T-cell (primary cell): ENCODE data around the gene BANK1. TPM values are rescaled to one million over a fixed set of nuclear protein-coding genes. Genes with fewer than 3 reads are reported as not detected.

Experiments
- ATAC-seq, 4 experiments: fragments of 200-7000 bp in 3 of 4; fragments of 150-1000 bp in 1 of 4; cut with Tn5 transposase; replicated peaks in 1 of 4; 1 replicate in 3 of 4; 2 replicates in 1 of 4; pipeline ENCODE4 v1.10.0; 2021; ENCODE audit warnings: moderate library complexity in 3 of 4, mild to moderate bottlenecking in 2 of 4, moderate number of reproducible peaks in 1 of 4
- CTCF ChIA-PET, 2 donors: fragments of 300-600 bp; sonication (Branson Sonifier 250); formaldehyde crosslinking; loops; one replicate each; lab custom pipeline; 2022; ENCODE audit warnings: antibody characterized with exemption in 2 of 2; lab: Charles Lee
- POLR2A ChIA-PET, 2 donors: fragments of 300-600 bp; sonication (Branson Sonifier 250); formaldehyde crosslinking; loops; one replicate each; lab custom pipeline; 2022; ENCODE audit warnings: antibody characterized with exemption in 2 of 2; lab: Charles Lee
- DNase-seq, 35 experiments: peaks; one replicate each; pipeline versions ENCODE4 v3.0.0 to v3.0.0-alpha.2; 2013 to 2023
- H3K27ac ChIP-seq: one replicate; pipeline ENCODE4 v1.5.1; 2013; ENCODE audit warnings: low read length
- H3K27me3 ChIP-seq, 2 experiments: replicated peaks in 1 of 2; 1 replicate in 1 of 2; 2 replicates in 1 of 2; pipeline versions ENCODE4 v1.6.1 to v1.7.0; 2013; ENCODE audit warnings: low read length in 1 of 2, mixed read lengths in 1 of 2; ENCODE audit not compliant: control insufficient read depth in 2 of 2, insufficient read depth in 2 of 2; ENCODE audit errors: extremely low read depth in 1 of 2
- H3K36me3 ChIP-seq, 2 donors: 1 replicate in 1 of 2; 2 replicates in 1 of 2; pipeline versions ENCODE4 v1.6.1 to v1.7.0; 2013; ENCODE audit warnings: low read length in 1 of 2; ENCODE audit not compliant: control insufficient read depth in 2 of 2, insufficient read depth in 1 of 2; ENCODE audit errors: extremely low read depth in 1 of 2
- H3K4me1 ChIP-seq, 2 experiments: 1 replicate in 1 of 2; 2 replicates in 1 of 2; pipeline versions ENCODE4 v1.6.1 to v1.7.0; 2013; ENCODE audit warnings: low read length in 2 of 2, mixed read lengths in 1 of 2; ENCODE audit not compliant: insufficient read depth in 2 of 2, control insufficient read depth in 1 of 2; ENCODE audit errors: extremely low read depth in 1 of 2
- H3K4me3 ChIP-seq, 2 donors: 1 replicate in 1 of 2; 2 replicates in 1 of 2; pipeline versions ENCODE4 v1.5.1 to v1.7.0; 2013; ENCODE audit warnings: mild to moderate bottlenecking in 2 of 2, low read length in 1 of 2, moderate library complexity in 1 of 2; ENCODE audit not compliant: control insufficient read depth in 1 of 2; ENCODE audit errors: extremely low read depth in 1 of 2
- H3K9me3 ChIP-seq: 2 replicates; pipeline ENCODE4 v1.7.0; 2013
- H3K27ac Mint-ChIP-seq, 2 donors: one replicate each; pipeline ENCODE4 v1.8.0; 2020 to 2021; ENCODE audit warnings: mild to moderate bottlenecking in 2 of 2, mixed read lengths in 2 of 2
- H3K27me3 Mint-ChIP-seq, 2 donors: one replicate each; pipeline ENCODE4 v1.8.0; 2021 to 2022; ENCODE audit warnings: mixed read lengths in 2 of 2
- H3K36me3 Mint-ChIP-seq: one replicate; pipeline ENCODE4 v1.8.0; 2021; ENCODE audit warnings: mixed read lengths
- H3K4me1 Mint-ChIP-seq, 3 donors: one replicate each; pipeline ENCODE4 v1.8.0; 2020 to 2022; ENCODE audit warnings: mixed read lengths in 3 of 3, mild to moderate bottlenecking in 1 of 3
- H3K4me3 Mint-ChIP-seq, 3 donors: one replicate each; pipeline ENCODE4 v1.8.0; 2020 to 2022; ENCODE audit warnings: mild to moderate bottlenecking in 3 of 3, mixed read lengths in 3 of 3, moderate library complexity in 3 of 3
- H3K9me3 Mint-ChIP-seq, 3 donors: one replicate each; pipeline ENCODE4 v1.8.0; 2020 to 2022; ENCODE audit warnings: mixed read lengths in 3 of 3
- WGBS: methylation state at CpG from one replicate; pipeline ENCODE4 v1.1.5; 2013; ENCODE audit warnings: missing lambda C conversion rate; ENCODE audit not compliant: insufficient coverage; 5-methylcytosine and 5-hydroxymethylcytosine counted together
- total RNA-seq, 35 experiments: library from RNA in 6 of 35; stranded (reverse) in 6 of 35; fragments of 120-200 nt in 1 of 35; gene quantifications; one replicate each; pipeline versions ENCODE4 v1.2.1 to v1.2.4 and lab custom pipeline; 2013 to 2026

BANK1 gene
- total RNA-seq, 5 donors from 2014 or later (not counting 1 experiment from before 2014, with no cell fraction given) = 2.5 to 10.9 (median 3.5) TPM

- Mint-ChIP-seq H3K4me1 (no peaks in the 10 kb centered on the region), H3K27ac (no peak overlapping the region), H3K9me3 (peaks cover 0 to 13% (median 4%) of the 10 kb centered on the region in 3 donors), H3K4me3 (no peak overlapping the region), H3K36me3 (no peaks in the 10 kb centered on the region), H3K27me3 (no peaks in the 10 kb centered on the region)
- H3K4me3 ChIP-seq = no peak overlapping the region
- no peaks in the 10 kb centered on the region for H3K36me3 ChIP-seq
- DNase-seq (no peak), ATAC-seq (no peak)
- no peaks in the 10 kb centered on the region for H3K27me3 ChIP-seq
- ChIA-PET CTCF (interaction anchor here in 1 of 2 donors (0.6 kb wide), 1 partner anchor 1163 kb away, joined by 7 read pairs; no protein-coding TSS in a partner anchor), POLR2A (no interaction called here)
- no peak overlapping the region for H3K27ac ChIP-seq
- H3K4me1 ChIP-seq = no peaks in the 10 kb centered on the region
- WGBS = 100% methylated on average over 1 of the region's 4 CpGs
- no peaks in the 10 kb centered on the region for H3K9me3 ChIP-seq
Measured at GRCh38 chr4:101910786-101911373, 120.3 kb downstream of the BANK1 start.

GRCh38 chr4:101911616-101912015, 121.1 kb downstream of the BANK1 start:
- Histone ChIP-seq H3K36me3 (no peaks in the 10 kb centered on the region), H3K27me3 (no peaks in the 10 kb centered on the region), H3K27ac (no peak overlapping the region), H3K9me3 (no peaks in the 10 kb centered on the region), H3K4me1 (no peaks in the 10 kb centered on the region), H3K4me3 (no peak overlapping the region)
- Mint-ChIP-seq H3K36me3 (no peaks in the 10 kb centered on the region), H3K27ac (no peak overlapping the region), H3K9me3 (peaks cover 0 to 13% (median 4%) of the 10 kb centered on the region in 3 donors), H3K27me3 (no peaks in the 10 kb centered on the region), H3K4me1 (no peaks in the 10 kb centered on the region), H3K4me3 (no peak overlapping the region)
- ATAC-seq (no peak), DNase-seq (no peak)
- ChIA-PET CTCF (no interaction called here), POLR2A (no interaction called here)

- ChIA-PET POLR2A (no interaction called here), CTCF (no interaction called here)
- H3K4me1 Mint-ChIP-seq = no peaks in the 10 kb centered on the region
- H3K4me3 Mint-ChIP-seq = no peak overlapping the region
- ATAC-seq = no peak
- Histone ChIP-seq H3K27ac (no peak overlapping the region), H3K36me3 (no peaks in the 10 kb centered on the region), H3K9me3 (no peaks in the 10 kb centered on the region), H3K27me3 (no peaks in the 10 kb centered on the region), H3K4me1 (no peaks in the 10 kb centered on the region), H3K4me3 (no peak overlapping the region)
- no peaks in the 10 kb centered on the region for H3K27me3 Mint-ChIP-seq
- H3K9me3 Mint-ChIP-seq = peaks cover 0 to 13% (median 4%) of the 10 kb centered on the region in 3 donors
- no peak for DNase-seq
- no peaks in the 10 kb centered on the region for H3K36me3 Mint-ChIP-seq
- H3K27ac Mint-ChIP-seq = no peak overlapping the region
Measured at GRCh38 chr4:101914761-101915160, 124.2 kb downstream of the BANK1 start.

DNA sequence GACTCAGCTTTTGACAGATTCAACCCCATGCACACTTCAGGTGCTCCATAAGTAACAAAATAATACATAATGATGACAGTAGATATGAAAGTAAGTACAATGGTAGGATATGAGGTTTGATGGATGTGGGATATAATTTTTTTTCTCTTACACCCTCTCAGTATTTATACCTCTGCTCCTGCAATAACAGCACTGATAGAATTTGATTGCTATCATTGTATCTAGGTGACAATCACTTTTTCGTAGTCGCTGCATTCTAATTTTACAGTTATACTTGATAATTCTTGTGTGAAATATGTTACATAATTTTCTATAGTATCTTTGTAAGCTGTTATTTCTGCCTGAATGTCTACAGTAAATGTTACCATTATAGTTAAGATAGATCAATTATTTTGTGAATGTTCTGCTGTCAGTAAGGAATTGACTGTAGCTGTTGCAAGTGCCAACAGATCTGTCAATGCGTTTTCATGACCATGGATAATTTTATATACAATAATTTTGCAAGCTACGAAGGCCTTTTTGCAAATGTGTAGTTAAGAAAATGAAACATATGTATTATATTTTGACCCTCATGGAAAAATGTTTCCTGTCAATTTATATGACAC, 128.9 kb downstream of the BANK1 start:
- Histone ChIP-seq H3K9me3 (no peaks in the 10 kb centered on the region), H3K27ac (no peak overlapping the region), H3K27me3 (no peaks in the 10 kb centered on the region), H3K4me3 (no peak overlapping the region), H3K4me1 (no peaks in the 10 kb centered on the region), H3K36me3 (no peaks in the 10 kb centered on the region)
- Mint-ChIP-seq H3K4me3 (no peak overlapping the region), H3K9me3 (peaks cover 0 to under 1% (median 0%) of the 10 kb centered on the region in 3 donors), H3K4me1 (no peaks in the 10 kb centered on the region), H3K27ac (no peak overlapping the region), H3K27me3 (no peaks in the 10 kb centered on the region), H3K36me3 (no peaks in the 10 kb centered on the region)
- no peak for ATAC-seq
- no peak for DNase-seq
- ChIA-PET POLR2A (no interaction called here), CTCF (no interaction called here)
- no CpG with 5 or more reads among the region's 4 CpGs for WGBS

DNA sequence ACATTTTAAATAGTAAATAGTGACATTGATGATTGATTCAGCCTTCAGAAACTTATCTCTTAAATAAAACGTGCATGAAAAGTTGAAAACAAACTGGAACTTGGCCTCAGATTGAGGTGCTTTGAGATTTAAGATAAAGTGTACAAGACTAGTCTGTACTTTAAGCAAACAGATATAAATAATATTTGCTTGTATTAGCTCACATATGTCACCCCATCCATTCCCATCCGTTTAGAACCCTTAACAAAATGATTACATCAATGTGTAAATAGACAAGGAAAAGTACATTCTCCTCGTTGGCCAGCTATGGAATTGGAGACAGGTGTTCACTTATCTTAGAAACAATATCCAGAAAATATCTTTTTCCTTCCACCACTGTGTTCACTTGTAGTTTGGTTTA, 130.8 kb downstream of the BANK1 start:
- no peak overlapping the region for H3K27ac Mint-ChIP-seq
- no peak overlapping the region for H3K4me3 Mint-ChIP-seq
- Histone ChIP-seq H3K27me3 (no peaks in the 10 kb centered on the region), H3K4me3 (no peak overlapping the region), H3K4me1 (no peaks in the 10 kb centered on the region), H3K27ac (no peak overlapping the region), H3K9me3 (no peaks in the 10 kb centered on the region), H3K36me3 (no peaks in the 10 kb centered on the region)
- ChIA-PET POLR2A (no interaction called here), CTCF (no interaction called here)
- DNase-seq = no peak
- WGBS = no CpG with 5 or more reads among the region's 3 CpGs
- no peak for ATAC-seq
- no peaks in the 10 kb centered on the region for H3K36me3 Mint-ChIP-seq
- no peaks in the 10 kb centered on the region for H3K27me3 Mint-ChIP-seq
- H3K9me3 Mint-ChIP-seq = no peaks in the 10 kb centered on the region
- no peaks in the 10 kb centered on the region for H3K4me1 Mint-ChIP-seq

- Histone ChIP-seq H3K4me1 (no peaks in the 10 kb centered on the region), H3K36me3 (no peaks in the 10 kb centered on the region), H3K9me3 (no peaks in the 10 kb centered on the region), H3K4me3 (no peak overlapping the region), H3K27me3 (no peaks in the 10 kb centered on the region), H3K27ac (no peak overlapping the region)
- ChIA-PET POLR2A (no interaction called here), CTCF (no interaction called here)
- DNase-seq (no peak), ATAC-seq (no peak)
- Mint-ChIP-seq H3K36me3 (no peaks in the 10 kb centered on the region), H3K4me1 (no peaks in the 10 kb centered on the region), H3K9me3 (peaks cover 0 to 4% (median 0%) of the 10 kb centered on the region in 3 donors), H3K27me3 (peaks cover 4% of the 10 kb centered on the region in 2 donors), H3K4me3 (no peak overlapping the region), H3K27ac (no peak overlapping the region)
- WGBS = no CpG with 5 or more reads among the region's 1 CpG
Measured at GRCh38 chr4:101931619-101932018, 141.1 kb downstream of the BANK1 start.
